Measurements from ENCODE around the gene VWA3B. TPM values are rescaled to one million over a fixed set of nuclear protein-coding genes. Genes with fewer than 3 reads are reported as not detected.

VWA3B gene
- total and polyA plus RNA-seq, 2 of the 4 experiments (the other 2 are of a cell fraction): not detected

DNA sequence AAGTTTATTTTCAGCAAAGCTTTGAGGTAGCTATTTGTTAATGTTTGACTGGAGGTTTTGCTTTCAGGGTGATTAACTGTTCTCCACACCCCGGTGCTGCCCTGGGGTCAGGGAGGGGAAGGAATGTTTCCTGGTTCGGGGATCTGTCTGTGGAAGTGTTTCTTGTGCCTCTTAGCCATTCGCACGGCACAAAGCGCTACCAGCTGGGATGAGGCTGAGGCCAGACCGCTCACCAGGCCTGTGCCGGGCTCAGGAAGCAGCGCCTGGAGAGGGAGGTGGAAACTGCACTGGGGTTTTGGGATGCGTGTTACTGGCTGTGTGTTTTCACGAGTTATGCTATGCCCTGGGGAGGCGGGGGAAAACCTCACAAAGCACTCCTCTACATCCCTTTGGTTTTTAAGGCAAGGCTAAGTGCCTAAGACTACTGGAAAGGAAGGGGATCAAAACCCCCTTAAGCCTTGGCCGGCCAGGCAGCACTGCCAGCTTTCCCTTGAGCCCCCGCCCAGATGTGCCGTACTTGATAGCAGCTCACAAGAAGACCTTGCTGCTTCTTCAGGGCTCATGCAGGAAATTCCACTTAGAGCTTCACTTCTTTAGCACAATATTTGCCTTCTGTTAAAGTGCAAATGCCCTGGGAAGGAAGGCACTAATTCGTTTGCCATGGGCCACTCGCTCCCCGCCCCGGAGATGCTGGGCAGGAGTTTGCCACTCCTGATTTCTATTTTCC, 193.6 kb downstream of the VWA3B start:
- CTCF ChIA-PET: interaction anchor here (1.3 kb wide), 1 partner anchor 11 kb away, joined by 4 read pairs; no protein-coding TSS in a partner anchor
- ATAC-seq (ENCODE audit: low read depth): peak; percentile 46; the same call in 1 of the 2 replicates

More for the DNA sequence above, 193.6 kb downstream of the VWA3B start:
- dilution Hi-C loops (cut with HindIII; ENCODE audit: low sequenced_read_pairs, unreplicated experiment) (no loop called here), intact Hi-C loops (cut with micrococcal nuclease) (loop anchor here (10.0 kb wide), 1 partner anchor 104 kb away; no protein-coding TSS in a partner anchor), in situ Hi-C loops (cut with MboI; ENCODE audit: low sequenced_read_pairs) (no loop called here)
- Histone ChIP-seq H3K23ac (ENCODE audit: low read depth, low read length) (no peak overlapping the region), H3K27me3 (ENCODE audit: control insufficient read depth, insufficient read depth, low read length) (peaks cover 37% of the 10 kb centered on the region), H2BK20ac (ENCODE audit: low read depth, low read length) (no peak overlapping the region), H3K4me2 (ENCODE audit: low read depth, low read length) (no peak overlapping the region), H2AFZ (replicated peaks; ENCODE audit: low read length, poor library complexity) (peak overlapping the region; percentile 5), H2AK9ac (replicated peaks; ENCODE audit: low read depth, low read length, poor library complexity) (no peak overlapping the region), H3K27ac (ENCODE audit: insufficient read depth, low read length) (no peak overlapping the region), H4K5ac (ENCODE audit: low read depth, low read length) (no peak overlapping the region), H3K79me1 (ENCODE audit: low read depth in 1 of 2, low read length in 2 of 2) (no peaks in the 10 kb centered on the region), H4K8ac (ENCODE audit: low read depth in 2 of 2, low read length in 2 of 2) (no peak overlapping the region), H3K36me3 (ENCODE audit: control insufficient read depth, insufficient read depth, low read length) (no peaks in the 10 kb centered on the region), H4K20me1 (ENCODE audit: insufficient read depth, low read length) (no peaks in the 10 kb centered on the region), H3K9ac (ENCODE audit: low read depth, low read length) (no peak overlapping the region), H3K18ac (ENCODE audit: low read depth, low read length) (no peak overlapping the region), H2BK15ac (ENCODE audit: low read depth, low read length) (no peak overlapping the region), H4K91ac (ENCODE audit: insufficient read depth, low read depth, low read length) (no peak overlapping the region), H2BK5ac (ENCODE audit: low read depth, low read length, poor library complexity, severe bottlenecking) (no peak overlapping the region), H3K14ac (replicated peaks; ENCODE audit: low read depth, low read length) (no peak overlapping the region), H3K4me3 (ENCODE audit: insufficient read depth, low read depth, low read length) (no peak overlapping the region), H3K56ac (ENCODE audit: extremely low read depth, insufficient read depth, low read length) (no peak overlapping the region), H3K4ac (ENCODE audit: low read depth, low read length) (no peak overlapping the region), H3K4me1 (ENCODE audit: control insufficient read depth, insufficient read depth, low read length) (no peaks in the 10 kb centered on the region), H2BK120ac (ENCODE audit: low read depth, low read length) (no peak overlapping the region), H3K9me3 (ENCODE audit: control insufficient read depth, insufficient read depth, low read length) (no peaks in the 10 kb centered on the region), H2AK5ac (ENCODE audit: low read depth, low read length) (no peak overlapping the region), H3K9me1 (ENCODE audit: insufficient read depth, low read length) (no peaks in the 10 kb centered on the region)
- DNase-seq: no peak
- WGBS, 2 experiments (ENCODE audit: extremely low coverage in 2 of 2, insufficient read length in 1 of 2): 12% methylated on average over 3 of the region's 18 CpGs; no CpG with 5 or more reads in 1 of the 2 experiments
- POLR2A ChIA-PET (ENCODE audit: unreplicated experiment): no interaction called here
- BruUV-seq (replicated peaks): no TSS peak
- TF ChIP-seq RFX5 (IDR thresholded peaks at IDR 0.05; ENCODE audit: low read depth, low read length) (no peak), MAZ (IDR thresholded peaks at IDR 0.05; ENCODE audit: borderline replicate concordance, low read depth, low read length) (no peak), RCOR1 (IDR thresholded peaks at IDR 0.05; ENCODE audit: insufficient replicate concordance, low read length) (no peak), CHD1 (IDR thresholded peaks at IDR 0.05; ENCODE audit: low read depth, low read length) (no peak)

Data from IMR-90 (cell line).